HG02678 (cell line): ENCODE results near the gene CBS.
"Not testable (repeated sequence)": the region's sequence is repeated elsewhere in the genome, so short reads cannot be mapped to it uniquely, and the experiment has no call there.

Experiments
- ATAC-seq: cut with Tn5 transposase; IDR thresholded peaks from one replicate; pipeline ENCODE4 v1.9.1; 2021; ENCODE audit warnings: mild to moderate bottlenecking, moderate library complexity; ENCODE audit not compliant: unreplicated experiment

Gene CBS

GRCh38 chr21:43027846-43028731 lies 47.5 kb downstream of the CBS start:
- ATAC-seq = no peak

- no peak for ATAC-seq
These were observed 49.9 kb downstream of the CBS start for GRCh38 chr21:43025636-43026180.

GRCh38 chr21:43024439-43025136 lies 51.0 kb downstream of the CBS start:
- ATAC-seq = no peak

GRCh38 chr21:43023175-43023574 lies 52.5 kb downstream of the CBS start:
- no peak for ATAC-seq

GRCh38 chr21:43021756-43022600 lies 53.7 kb downstream of the CBS start:
- no peak for ATAC-seq

GRCh38 chr21:43021191-43021590 lies 54.4 kb downstream of the CBS start:
- ATAC-seq = no peak

- no peak for ATAC-seq
These were observed 54.9 kb downstream of the CBS start for GRCh38 chr21:43020771-43021170.

GRCh38 chr21:43020177-43020576 lies 55.5 kb downstream of the CBS start:
- no peak for ATAC-seq

- ATAC-seq = no peak
These were observed 57.1 kb downstream of the CBS start for GRCh38 chr21:43018519-43018918.

- no peak for ATAC-seq
These were observed 58.9 kb downstream of the CBS start for GRCh38 chr21:43016728-43017127.

- no peak for ATAC-seq
These were observed 59.6 kb downstream of the CBS start for GRCh38 chr21:43015906-43016540.

- no peak for ATAC-seq
These were observed 63.0 kb downstream of the CBS start for GRCh38 chr21:43012596-43012995.

GRCh38 chr21:43006874-43007208 lies 68.8 kb downstream of the CBS start:
- ATAC-seq = no peak

GRCh38 chr21:43006051-43006873 lies 69.4 kb downstream of the CBS start:
- not testable (repeated sequence) for ATAC-seq

- ATAC-seq = no peak
These were observed 70.0 kb downstream of the CBS start for GRCh38 chr21:43005635-43006034.

- no peak for ATAC-seq
These were observed 70.7 kb downstream of the CBS start for GRCh38 chr21:43004926-43005325.
